ENCODE results near the gene AFF3. TPM values are rescaled to one million over a fixed set of nuclear protein-coding genes. Genes with fewer than 3 reads are reported as not detected.

Gene AFF3
- total RNA-seq, 1 experiment from 2014 or later: 0.22 TPM

DNA sequence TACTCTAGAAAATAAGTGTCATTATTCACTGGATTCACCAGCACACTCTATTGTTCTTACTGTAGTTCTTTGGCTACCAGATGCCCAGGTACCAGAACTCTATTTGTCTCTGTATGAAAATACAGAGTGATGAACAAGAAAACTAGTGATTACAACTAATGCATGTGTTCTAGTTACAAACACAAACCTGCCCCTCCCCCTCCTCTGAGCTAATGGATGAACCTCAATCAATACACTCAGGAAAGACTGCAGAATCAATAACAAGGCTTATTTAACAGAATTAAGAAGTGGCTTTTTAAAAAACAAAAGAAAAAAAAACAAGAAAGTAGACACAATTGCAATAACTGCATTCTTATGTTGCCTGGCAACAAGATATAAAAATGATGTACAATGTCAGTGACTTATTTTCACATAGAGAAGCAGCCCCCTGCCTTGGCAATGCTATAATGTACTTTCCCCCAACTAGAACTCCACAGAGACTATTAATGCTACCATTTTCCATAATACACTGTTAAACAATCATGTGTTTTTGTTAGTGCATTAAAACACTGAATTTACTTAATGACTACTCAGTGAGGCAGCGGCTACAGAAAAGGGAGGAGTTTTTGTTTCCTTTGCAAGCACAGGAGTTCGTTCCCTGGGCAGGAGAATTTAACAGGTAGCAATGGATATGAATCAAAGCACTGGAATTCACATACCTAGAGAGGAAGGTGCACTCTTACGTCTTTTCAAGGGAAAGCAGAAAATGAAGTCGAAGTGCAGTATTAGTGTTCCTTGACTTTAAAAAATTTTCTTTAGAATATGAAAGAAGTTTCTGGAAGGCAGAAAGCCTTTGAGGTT, 333.8 kb downstream of the AFF3 start:
- Histone ChIP-seq H3K9me3 (ENCODE audit: control insufficient read depth, low read depth, low read length) (no peaks in the 10 kb centered on the region), H2BK12ac (ENCODE audit: insufficient read length, low read depth, low read length) (no peak overlapping the region), H3K4me2 (ENCODE audit: insufficient read depth, insufficient read length, low read length) (no peak overlapping the region), H4K8ac (replicated peaks; ENCODE audit: insufficient read length, low read depth, low read length) (no peak overlapping the region), H2AK5ac (ENCODE audit: insufficient read length, low read length) (no peak overlapping the region), H4K20me1 (ENCODE audit: control insufficient read depth, insufficient read depth, insufficient read length) (no peaks in the 10 kb centered on the region), H2BK5ac (ENCODE audit: insufficient read length, low read length) (no peak overlapping the region), H2AFZ (ENCODE audit: low read length) (no peak overlapping the region), H3K23me2 (ENCODE audit: insufficient read length, low read depth, low read length, poor library complexity, severe bottlenecking) (no peaks in the 10 kb centered on the region), H4K5ac (ENCODE audit: insufficient read length, low read depth, low read length) (no peak overlapping the region), H3K79me2 (ENCODE audit: insufficient read depth, low read length) (no peaks in the 10 kb centered on the region), H2BK15ac (ENCODE audit: low read depth, low read length) (no peak overlapping the region), H3K4me1 (ENCODE audit: insufficient read depth, low read length) (no peaks in the 10 kb centered on the region), H3K14ac (ENCODE audit: insufficient read depth, low read length) (no peak overlapping the region), H2BK120ac (ENCODE audit: low read depth, low read length, poor library complexity, severe bottlenecking) (no peak overlapping the region), H3K9ac (ENCODE audit: extremely low read depth, insufficient read length, low read length) (no peak overlapping the region), H2BK20ac (ENCODE audit: low read depth, low read length, poor library complexity, severe bottlenecking) (no peak overlapping the region), H4K91ac (ENCODE audit: insufficient read length, low read depth, low read length) (no peak overlapping the region), H3K23ac (ENCODE audit: insufficient read length, low read depth, low read length) (no peak overlapping the region), H3K27me3 (ENCODE audit: insufficient read depth, low read length) (no peaks in the 10 kb centered on the region; the same call in 1 of the 2 replicates), H3T11ph (ENCODE audit: low read length) (no peak overlapping the region), H3K79me1 (ENCODE audit: insufficient read depth, low read depth, low read length, poor library complexity, severe bottlenecking) (no peaks in the 10 kb centered on the region), H3K4ac (ENCODE audit: low read depth, low read length) (no peak overlapping the region), H3K18ac (ENCODE audit: insufficient read length, low read depth, low read length) (no peak overlapping the region), H3K27ac (ENCODE audit: insufficient read length, low read depth, low read length) (no peak overlapping the region), H3K56ac (ENCODE audit: insufficient read length, low read depth, low read length) (no peak overlapping the region)
- H3K27me3 Mint-ChIP-seq (ENCODE audit: low read depth): peaks cover 2% of the 10 kb centered on the region; the same call in 1 of the 2 replicates
- TF ChIP-seq, protein P1, sequence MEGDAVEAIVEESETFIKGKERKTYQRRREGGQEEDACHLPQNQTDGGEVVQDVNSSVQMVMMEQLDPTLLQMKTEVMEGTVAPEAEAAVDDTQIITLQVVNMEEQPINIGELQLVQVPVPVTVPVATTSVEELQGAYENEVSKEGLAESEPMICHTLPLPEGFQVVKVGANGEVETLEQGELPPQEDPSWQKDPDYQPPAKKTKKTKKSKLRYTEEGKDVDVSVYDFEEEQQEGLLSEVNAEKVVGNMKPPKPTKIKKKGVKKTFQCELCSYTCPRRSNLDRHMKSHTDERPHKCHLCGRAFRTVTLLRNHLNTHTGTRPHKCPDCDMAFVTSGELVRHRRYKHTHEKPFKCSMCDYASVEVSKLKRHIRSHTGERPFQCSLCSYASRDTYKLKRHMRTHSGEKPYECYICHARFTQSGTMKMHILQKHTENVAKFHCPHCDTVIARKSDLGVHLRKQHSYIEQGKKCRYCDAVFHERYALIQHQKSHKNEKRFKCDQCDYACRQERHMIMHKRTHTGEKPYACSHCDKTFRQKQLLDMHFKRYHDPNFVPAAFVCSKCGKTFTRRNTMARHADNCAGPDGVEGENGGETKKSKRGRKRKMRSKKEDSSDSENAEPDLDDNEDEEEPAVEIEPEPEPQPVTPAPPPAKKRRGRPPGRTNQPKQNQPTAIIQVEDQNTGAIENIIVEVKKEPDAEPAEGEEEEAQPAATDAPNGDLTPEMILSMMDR (conservative IDR thresholded peaks at IDR 0.05): no peak
- H3K27ac Mint-ChIP-seq: no peak overlapping the region
- H3K9me3 Mint-ChIP-seq: no peaks in the 10 kb centered on the region; a peak in 1 of 5 replicates
- H3K36me3 Mint-ChIP-seq (ENCODE audit: insufficient read depth in 1 of 3, low read depth in 3 of 3): no peaks in the 10 kb centered on the region
- DNase-seq: no peak
- H3K4me1 Mint-ChIP-seq: peaks cover 0 to 6% of the 10 kb centered on the region in 2 experiments; a peak in 2 of 4 replicates
- H3K4me3 Mint-ChIP-seq: no peak overlapping the region
- WGBS (ENCODE audit: extremely low coverage, insufficient read length, low lambda C conversion rate): no CpG with 5 or more reads among the region's 4 CpGs
